HT-29 (cell line): ENCODE measurements around the gene SP140L. TPM values are rescaled to one million over a fixed set of nuclear protein-coding genes. Genes with fewer than 3 reads are reported as not detected.

Experiments
- total RNA-seq: library from RNA; depleted of rRNA; stranded (reverse); fragments of >200 nt; shearing (Covaris generic); gene quantifications from 2 replicates; pipeline ENCODE4 v1.2.3, GENCODE V29; 2014; rRNA removed

Gene SP140L
- total RNA-seq, 1 experiment from 2014 or later = 3.5 TPM

Other genes with a start within 250 kb of the SP140L start
- 10.0 and 11.9 TPM in 2 replicates for gene SP110, start 107.2 kb upstream of the SP140L start, total RNA-seq
- not detected in 2 replicates for gene SP140, start 101.5 kb upstream of the SP140L start, total RNA-seq
- 23.6 and 28.4 TPM in 2 replicates for gene SP100, start 89.0 kb downstream of the SP140L start, total RNA-seq